Heart right ventricle (tissue), 16 donors: Measurements from ENCODE around the gene PEPD. TPM values are rescaled to one million over a fixed set of nuclear protein-coding genes. Genes with fewer than 3 reads are reported as not detected.

ENCODE experiments used
- ATAC-seq, 8 donors: fragments of 200-7000 bp; cut with Tn5 transposase; one replicate each; pipeline ENCODE4 v1.9.1; 2020; ENCODE audit warnings: mild to moderate bottlenecking in 8 of 8, moderate library complexity in 8 of 8, moderate number of reproducible peaks in 1 of 8
- DNase-seq, 2 donors: peaks; one replicate each; pipeline ENCODE4 v3.0.0-alpha.2; 2020
- H3K27ac ChIP-seq, 10 donors: fragments of 200-600 bp; sonication (generic) in 2 of 10; one replicate each; pipeline versions ENCODE4 v1.5.0 to v1.8.0; 2020 to 2022; ENCODE audit warnings: mild to moderate bottlenecking in 3 of 10
- H3K27me3 ChIP-seq, 7 donors: fragments of 200-600 bp; one replicate each; pipeline ENCODE4 v1.8.0; 2021 to 2022; ENCODE audit warnings: mild to moderate bottlenecking in 2 of 7
- H3K36me3 ChIP-seq, 9 donors: fragments of 200-600 bp; sonication (generic) in 1 of 9; one replicate each; pipeline versions ENCODE4 v1.5.0 to v1.8.0; 2020 to 2022; ENCODE audit warnings: mild to moderate bottlenecking in 2 of 9
- H3K4me1 ChIP-seq, 9 donors: fragments of 200-600 bp; sonication (generic) in 1 of 9; one replicate each; pipeline versions ENCODE4 v1.5.0 to v1.8.0; 2020 to 2022; ENCODE audit warnings: mild to moderate bottlenecking in 4 of 9
- H3K4me3 ChIP-seq, 10 donors: fragments of 200-600 bp; sonication (generic) in 2 of 10; one replicate each; pipeline versions ENCODE4 v1.5.0 to v1.8.0; 2020 to 2022; ENCODE audit warnings: mild to moderate bottlenecking in 7 of 10, moderate library complexity in 2 of 10
- H3K9me3 ChIP-seq, 11 donors: fragments of 200-600 bp in 10 of 11; sonication (generic) in 2 of 11; one replicate each; pipeline versions ENCODE4 v1.5.0 to v1.8.0; 2013 to 2022; ENCODE audit warnings: mild to moderate bottlenecking in 2 of 11, control low read depth in 1 of 11, moderate library complexity in 1 of 11
- CTCF ChIP-seq, 9 donors: fragments of 200-600 bp; sonication (generic) in 2 of 9; IDR thresholded peaks; one replicate each; pipeline versions ENCODE4 v1.5.0 to v1.8.0; 2021 to 2022; ENCODE audit warnings: antibody characterized with exemption in 9 of 9, mild to moderate bottlenecking in 5 of 9, moderate library complexity in 1 of 9
- WGBS, 2 donors: extraction: QIAGEN DNeasy Blood & Tissue Kit; methylation state at CpG; one replicate each; pipeline ENCODE4 v1.1.7; 2013; ENCODE audit warnings: inconsistent platforms in 1 of 2; 5-methylcytosine and 5-hydroxymethylcytosine counted together
- intact Hi-C, 10 donors: fragments of 100-400 bp; cut with DNase I; formaldehyde crosslinking; loops; one replicate each; pipeline versions ENCODE4 v1.11.1 to v1.14.2; 2022
- polyA plus RNA-seq, 2 donors: library from polyadenylated mRNA; stranded (reverse); fragments of 200-250 nt; gene quantifications; one replicate each; pipeline ENCODE4 v1.2.3, GENCODE V29; 2013
- total RNA-seq, 10 donors: library from RNA; stranded (reverse); fragmentation: NEBNext Ultra II Directional in 3 of 10; extraction: Animal tissue kit (Norgen Biotek cat#: 25700) in 3 of 10; gene quantifications; one replicate each; pipeline versions ENCODE4 v1.2.1 to v1.2.4, GENCODE V29; 2021 to 2023
- donor health status: Arrhythmogenic right ventricular cardiomyopathy.
- donor health status: ischemic (EF 13 %, LVEDD 7.1; RV severe dilation, severe dysfunction).
- donor health status: healthy with polysubstance abuse.
- donor health status: DM: no; HTN: yes; CAD: no.
- donor health status: DM: no; HTN: no; CAD: no.
- donor health status: ischemic (EF 25% LVEDD 6.9; RV normal size, moderate dysfunction).
- donor health status: ischemic (EF 25% LVEDD 5.7; RV mildly dilated, moderate dysfunction).
- donor health status: healthy.
- donor health status: DM: yes; HTN: yes; CAD: no.
- donor health status: Ischemic cardiomyopathy.
- donor health status: ischemic (EF 35%, LVEDD 5.7; RV mildly dilated, moderate dysfunction).
- donor health status: nonischemic (EF 11% LVEDD 7.7; RV severe dilation, severe dysfunction).
- donor health status: DM: yes; HTN: yes; CAD: no.
- donor health status: PGD.
- donor health status: ischemic (EF 29% LVEDD 5.4; RV normal size, mild dysfunction).
- donor health status: nonischemic (EF 23%, LVEDD 6.1; RV moderate dilation, normal function).

The PEPD gene
- total and polyA plus RNA-seq, 12 donors, result 20.4 to 47.7 (median 26.8) TPM

- ATAC-seq (peak in 6 of 8 donors; percentile 46 to 79 (median 67)), DNase-seq (peak in 1 of 2 donors; percentile 32)
- H3K27me3 ChIP-seq, result peaks cover 0 to 56% (median 18%) of the 10 kb centered on the region in 7 donors
- intact Hi-C loops, result no loop called here
- TF ChIP-seq CTCF (IDR thresholded peaks at IDR 0.05), result no peak
- peaks cover 0 to 11% (median 2%) of the 10 kb centered on the region in 9 donors for H3K4me1 ChIP-seq
- peak overlapping the region in 1 of 10 donors; percentile 3 for H3K4me3 ChIP-seq
- H3K27ac ChIP-seq, result no peak overlapping the region
- 22 to 24% methylated on average over 12 of the region's 12 CpGs for WGBS, 2 donors
- H3K9me3 ChIP-seq, result no peaks in the 10 kb centered on the region
- H3K36me3 ChIP-seq, result no peaks in the 10 kb centered on the region
Measured at GRCh38 chr19:33343859-33344572, 177.6 kb downstream of the PEPD start.

- H3K9me3 ChIP-seq, result no peaks in the 10 kb centered on the region
- TF ChIP-seq CTCF (IDR thresholded peaks at IDR 0.05), result no peak
- H3K36me3 ChIP-seq, result no peaks in the 10 kb centered on the region
- no peak for DNase-seq
- H3K27ac ChIP-seq, result no peak overlapping the region
- WGBS, 2 donors, result 84 to 89% methylated on average over 2 of the region's 2 CpGs
- ATAC-seq, result no peak
- peaks cover 0 to 11% (median 0%) of the 10 kb centered on the region in 9 donors for H3K4me1 ChIP-seq
- intact Hi-C loops, result no loop called here
- no peak overlapping the region for H3K4me3 ChIP-seq
- H3K27me3 ChIP-seq, result peaks cover 0 to 54% (median 18%) of the 10 kb centered on the region in 7 donors
Measured at GRCh38 chr19:33343301-33343700, 178.3 kb downstream of the PEPD start.

GRCh38 chr19:33340991-33341390 is 180.6 kb downstream of the PEPD start:
- TF ChIP-seq CTCF (IDR thresholded peaks at IDR 0.05), result no peak
- no peak for DNase-seq
- Histone ChIP-seq H3K27me3 (peaks cover 0 to 35% (median 10%) of the 10 kb centered on the region in 7 donors), H3K36me3 (no peaks in the 10 kb centered on the region), H3K9me3 (no peaks in the 10 kb centered on the region), H3K4me3 (no peak overlapping the region), H3K27ac (no peak overlapping the region), H3K4me1 (peaks cover 0 to 11% (median 0%) of the 10 kb centered on the region in 9 donors)
- intact Hi-C loops, result no loop called here
- WGBS, 2 donors, result 26 to 27% methylated on average over 2 of the region's 2 CpGs
- ATAC-seq, result no peak

- H3K27me3 ChIP-seq, result peaks cover 0 to 24% (median 0%) of the 10 kb centered on the region in 7 donors
- H3K4me3 ChIP-seq, result no peak overlapping the region
- ATAC-seq (no peak), DNase-seq (no peak)
- WGBS, 2 donors, result 81 to 84% methylated on average over 8 of the region's 8 CpGs
- TF ChIP-seq CTCF (IDR thresholded peaks at IDR 0.05), result no peak
- H3K4me1 ChIP-seq, result peaks cover 0 to 8% (median 0%) of the 10 kb centered on the region in 9 donors
- no peaks in the 10 kb centered on the region for H3K36me3 ChIP-seq
- H3K9me3 ChIP-seq, result no peaks in the 10 kb centered on the region
- no peak overlapping the region for H3K27ac ChIP-seq
- intact Hi-C loops, result no loop called here
Measured at GRCh38 chr19:33339016-33339984, 182.3 kb downstream of the PEPD start.
